ENCODE results near the gene INVS. TPM values are rescaled to one million over a fixed set of nuclear protein-coding genes. Genes with fewer than 3 reads are reported as not detected.

INVS gene
- total RNA-seq, 1 donor from 2014 or later = 18.8 TPM

DNA sequence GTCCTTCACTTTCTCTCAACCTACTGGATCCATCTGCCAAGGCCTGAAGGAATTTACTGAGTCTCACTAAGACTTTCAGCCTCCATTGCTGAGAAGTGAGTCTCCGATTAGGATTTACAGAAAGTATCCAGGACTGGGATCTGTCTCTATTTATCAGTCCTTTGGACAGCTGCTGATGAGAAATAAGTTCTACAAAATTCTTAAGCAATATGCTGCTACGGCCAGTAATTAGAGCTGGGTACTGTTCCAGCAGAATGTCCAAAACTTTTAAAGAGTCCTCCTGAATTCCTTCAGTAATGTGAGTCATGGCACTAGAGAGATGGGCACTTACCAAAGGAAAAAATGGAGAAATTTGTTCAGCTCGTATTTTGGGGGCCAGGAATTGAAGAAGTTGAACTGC is 247.8 kb downstream of the INVS start:
- Mint-ChIP-seq H3K36me3 (ENCODE audit: low read depth) (peaks cover 40% of the 10 kb centered on the region), H3K9me3 (no peaks in the 10 kb centered on the region), H3K4me3 (ENCODE audit: low read depth) (no peak overlapping the region), H3K4me1 (ENCODE audit: low read depth) (peaks cover 38% of the 10 kb centered on the region), H3K27ac (no peak overlapping the region), H3K27me3 (ENCODE audit: low read depth) (no peaks in the 10 kb centered on the region)
- no peak for DNase-seq (ENCODE audit: low spot score)
- intact Hi-C loops (cut with micrococcal nuclease) = no loop called here

DNA sequence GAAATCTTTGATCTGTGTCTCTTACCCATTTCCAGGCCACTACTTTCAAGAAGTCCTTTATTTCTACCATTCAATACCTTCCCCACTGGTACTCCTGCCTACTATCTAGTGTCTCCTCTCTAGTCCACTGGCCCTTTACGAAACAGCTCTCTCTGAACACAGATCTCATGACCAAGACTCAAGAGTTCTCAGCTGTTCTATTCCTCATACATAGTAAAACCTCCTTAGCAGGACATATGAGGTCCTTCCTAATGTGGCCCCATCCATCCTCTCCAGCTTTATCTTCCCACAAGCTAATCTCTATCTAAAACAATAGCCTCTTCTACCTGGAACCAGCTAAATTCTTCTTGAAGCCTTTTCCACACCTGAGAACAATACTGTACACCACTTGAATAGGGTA is 251.1 kb downstream of the INVS start:
- Mint-ChIP-seq H3K27ac (no peak overlapping the region), H3K27me3 (ENCODE audit: low read depth) (no peaks in the 10 kb centered on the region), H3K4me3 (ENCODE audit: low read depth) (no peak overlapping the region), H3K36me3 (ENCODE audit: low read depth) (peaks cover 32% of the 10 kb centered on the region), H3K9me3 (peaks cover 9% of the 10 kb centered on the region), H3K4me1 (ENCODE audit: low read depth) (peaks cover 46% of the 10 kb centered on the region)
- no peak for DNase-seq (ENCODE audit: low spot score)
- intact Hi-C loops (cut with micrococcal nuclease) = loop anchor here (10.0 kb wide), 1 partner anchor 1045 kb away; the partner anchor contains the start of genes MRPL50 and ZNF189

Other genes starting within 250 kb of the INVS start
- gene STX17, start 192.6 kb upstream of the INVS start, total RNA-seq = 27.6 and 27.9 TPM in 2 replicates
- gene ERP44, start 243 bp upstream of the INVS start, total RNA-seq = 21.5 and 22.0 TPM in 2 replicates

Measured in activated T-helper 2 cell treated with anti-CD3 and anti-CD28 coated beads, Interferon-gamma antibody, Interleukin-2, Interleukin-4, amounts not matched to agents 10 μg/mL and 5 μg/mL and 100 μg/mL, durations not matched to agents 14 hours and 24 hours and 36 hours (primary cell).